GM12865 (cell line): ENCODE data around the gene CFAP54.

ENCODE experiments used
- DNase-seq: peaks from one replicate; pipeline ENCODE4 v3.0.0; 2010; ENCODE audit warnings: low read depth
- H3K4me3 ChIP-seq: 2 replicates; pipeline ENCODE4 v1.5.1; 2011; ENCODE audit warnings: mild to moderate bottlenecking, low read depth, low read length, control low read depth
- TF ChIP-seq, protein P1 (sequence below): IDR thresholded peaks from 2 replicates; pipeline ENCODE4 v1.5.1; 2011; ENCODE audit warnings: low read length, control low read depth, low read depth, inconsistent platforms; ENCODE audit not compliant: insufficient read depth; ENCODE audit errors: missing control alignments

CFAP54 gene

DNA sequence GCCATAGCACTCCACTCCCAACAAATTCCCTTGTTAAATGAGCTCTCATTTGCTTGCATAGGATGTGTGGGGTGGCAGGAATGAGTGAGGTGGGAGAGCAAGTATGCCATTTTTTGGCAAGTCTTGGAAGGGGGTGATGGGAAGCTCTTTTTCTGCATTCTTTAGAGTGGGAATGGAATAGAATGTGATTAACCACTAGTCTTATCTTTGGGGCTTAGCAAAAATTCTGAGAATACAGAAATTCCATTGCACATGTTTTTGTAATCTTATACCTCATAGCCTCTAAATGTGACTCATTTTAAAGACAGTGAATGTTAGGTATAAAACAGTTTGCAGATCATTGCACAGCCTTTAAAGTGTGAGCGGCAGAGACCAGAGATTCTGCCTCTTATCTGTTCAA, 389.3 kb downstream of the CFAP54 start:
- no peak for DNase-seq
- H3K4me3 ChIP-seq, result no peak overlapping the region
- TF ChIP-seq, protein P1, sequence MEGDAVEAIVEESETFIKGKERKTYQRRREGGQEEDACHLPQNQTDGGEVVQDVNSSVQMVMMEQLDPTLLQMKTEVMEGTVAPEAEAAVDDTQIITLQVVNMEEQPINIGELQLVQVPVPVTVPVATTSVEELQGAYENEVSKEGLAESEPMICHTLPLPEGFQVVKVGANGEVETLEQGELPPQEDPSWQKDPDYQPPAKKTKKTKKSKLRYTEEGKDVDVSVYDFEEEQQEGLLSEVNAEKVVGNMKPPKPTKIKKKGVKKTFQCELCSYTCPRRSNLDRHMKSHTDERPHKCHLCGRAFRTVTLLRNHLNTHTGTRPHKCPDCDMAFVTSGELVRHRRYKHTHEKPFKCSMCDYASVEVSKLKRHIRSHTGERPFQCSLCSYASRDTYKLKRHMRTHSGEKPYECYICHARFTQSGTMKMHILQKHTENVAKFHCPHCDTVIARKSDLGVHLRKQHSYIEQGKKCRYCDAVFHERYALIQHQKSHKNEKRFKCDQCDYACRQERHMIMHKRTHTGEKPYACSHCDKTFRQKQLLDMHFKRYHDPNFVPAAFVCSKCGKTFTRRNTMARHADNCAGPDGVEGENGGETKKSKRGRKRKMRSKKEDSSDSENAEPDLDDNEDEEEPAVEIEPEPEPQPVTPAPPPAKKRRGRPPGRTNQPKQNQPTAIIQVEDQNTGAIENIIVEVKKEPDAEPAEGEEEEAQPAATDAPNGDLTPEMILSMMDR, result no peak

DNA sequence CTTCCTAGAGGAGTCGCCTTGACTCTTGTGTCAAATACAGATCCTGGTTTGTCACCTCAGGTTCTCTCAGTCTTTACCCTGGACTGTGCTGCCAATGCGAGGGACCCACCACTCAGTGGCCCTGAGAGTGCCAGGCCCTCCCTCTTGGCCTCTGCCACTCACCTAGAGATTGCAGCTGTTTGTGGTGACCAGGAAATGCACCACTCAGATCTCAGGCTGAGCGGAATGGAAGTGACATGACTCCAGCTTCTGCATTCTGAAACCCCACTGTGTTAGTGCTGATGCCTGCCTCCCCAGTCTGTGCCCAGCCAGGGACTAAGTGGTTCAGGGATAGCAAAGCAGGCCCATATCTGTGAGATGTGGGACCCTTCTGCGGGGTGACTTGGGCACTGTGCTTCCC, 389.9 kb downstream of the CFAP54 start:
- TF ChIP-seq, protein P1, result no peak
- no peak overlapping the region for H3K4me3 ChIP-seq
- no peak for DNase-seq

DNA sequence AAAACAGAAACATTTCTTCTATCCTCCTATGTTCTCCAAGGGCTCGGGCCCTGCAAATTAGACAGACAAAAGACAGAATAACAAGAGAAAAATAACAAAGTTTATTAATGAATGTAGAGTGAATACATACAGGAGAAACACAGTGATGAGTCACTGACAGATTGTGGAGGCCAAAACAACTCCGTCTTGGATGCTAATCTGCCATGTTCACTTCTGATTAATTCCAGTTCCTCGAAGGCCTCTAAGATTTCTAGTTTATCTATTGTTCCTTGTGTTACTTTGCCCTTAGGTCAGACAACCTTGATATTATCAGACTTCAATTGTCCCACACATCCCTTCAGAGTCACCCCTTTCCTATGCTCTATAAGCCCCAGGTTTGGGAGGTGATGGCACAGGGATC, 390.8 kb downstream of the CFAP54 start:
- no peak for DNase-seq
- TF ChIP-seq, protein P1, result no peak
- H3K4me3 ChIP-seq, result no peak overlapping the region

DNA sequence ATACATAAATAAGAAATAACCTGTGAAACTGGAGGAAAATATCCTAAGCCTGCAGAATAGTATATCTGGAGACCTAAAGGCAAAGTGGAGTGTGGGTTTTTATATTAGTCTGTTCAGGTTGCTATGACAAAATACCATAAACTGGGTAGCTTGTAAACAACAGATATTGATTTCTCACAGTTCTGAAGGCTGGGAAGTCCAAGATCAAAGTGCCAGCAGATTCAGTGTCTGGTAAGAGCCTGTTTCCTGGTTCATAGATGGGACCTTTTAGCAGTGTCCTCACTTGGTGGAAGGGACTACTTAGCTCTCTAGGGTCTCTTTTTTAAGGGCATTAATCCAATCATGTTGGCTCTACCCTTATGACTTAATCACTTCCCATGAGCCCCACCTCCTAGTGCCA, 392.2 kb downstream of the CFAP54 start:
- TF ChIP-seq, protein P1, result no peak
- H3K4me3 ChIP-seq, result no peak overlapping the region
- no peak for DNase-seq

DNA sequence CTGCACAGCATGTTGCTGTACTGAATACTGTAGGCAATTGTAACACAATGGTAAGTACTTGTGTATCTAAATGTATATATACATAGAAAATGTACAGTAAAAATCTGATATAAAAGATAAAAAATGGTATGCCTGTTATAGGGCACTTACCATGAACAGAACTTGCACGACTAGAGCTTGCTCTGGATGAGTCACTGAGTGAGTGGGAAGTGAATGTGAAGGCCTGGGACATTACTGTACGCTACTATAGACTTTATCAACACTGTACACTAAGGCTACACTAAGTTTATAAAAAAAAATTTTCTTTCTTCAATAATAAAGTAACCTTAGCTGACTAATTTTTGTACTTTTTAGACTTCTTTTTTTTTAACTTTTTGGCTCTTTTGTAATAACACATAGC, 393.5 kb downstream of the CFAP54 start:
- no peak overlapping the region for H3K4me3 ChIP-seq
- DNase-seq, result no peak
- TF ChIP-seq, protein P1, result no peak

DNA sequence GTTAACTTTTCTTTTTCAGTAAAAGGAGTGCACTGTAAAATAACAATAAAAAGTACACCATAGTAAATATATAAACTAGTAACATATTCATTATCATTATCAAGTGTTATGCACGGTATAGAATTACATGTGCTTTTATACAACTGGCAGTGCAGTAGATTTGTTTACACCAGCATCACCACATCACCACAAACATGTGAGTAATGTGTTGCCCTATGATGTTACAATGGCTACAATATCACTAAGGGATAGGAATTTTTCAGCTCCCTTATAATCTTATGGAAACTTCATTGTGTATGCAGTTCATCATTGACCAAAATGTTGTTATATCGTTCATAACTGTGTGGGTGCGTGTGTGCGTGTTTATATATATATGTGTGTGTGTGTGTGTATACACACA, 394.2 kb downstream of the CFAP54 start:
- no peak for DNase-seq
- H3K4me3 ChIP-seq, result no peak overlapping the region
- TF ChIP-seq, protein P1, result no peak

DNA sequence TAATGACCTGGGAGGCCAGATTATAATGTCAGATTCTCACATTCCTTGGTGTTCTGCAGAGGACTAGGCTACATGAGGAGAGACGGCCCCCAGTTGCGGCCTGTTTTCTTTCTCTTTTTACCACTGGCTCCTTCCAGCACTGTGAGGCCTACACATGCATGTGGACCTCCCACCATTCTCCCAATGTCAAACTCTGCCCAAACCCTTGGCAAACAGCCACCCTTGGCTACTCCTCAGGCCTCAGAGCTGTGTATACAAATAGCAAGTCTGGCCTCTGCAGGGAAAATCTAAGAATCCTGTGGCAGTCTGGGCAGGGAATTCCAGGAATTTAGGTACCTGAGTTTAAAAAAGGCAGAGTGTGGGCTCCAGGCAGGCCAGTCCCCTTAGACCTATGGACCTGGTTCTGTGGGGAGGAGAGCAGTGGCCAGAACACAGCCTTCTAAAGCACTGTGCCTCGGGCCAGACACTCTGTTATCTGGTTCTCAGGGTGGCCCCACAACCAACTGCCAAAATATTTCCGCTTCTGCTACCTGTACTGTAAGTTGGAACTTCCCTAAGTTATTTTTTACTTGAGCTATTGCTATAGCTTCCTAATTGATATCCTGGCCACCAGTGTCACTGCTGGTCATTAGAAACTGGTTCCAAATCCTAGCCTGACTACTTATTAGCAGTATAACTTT, 397.8 kb downstream of the CFAP54 start:
- H3K4me3 ChIP-seq, result no peak overlapping the region
- peak; percentile 43 for DNase-seq
- TF ChIP-seq, protein P1, result no peak
